Glutamatergic neuron (in vitro differentiated cells): ENCODE results near the gene DERL3. TPM values are rescaled to one million over a fixed set of nuclear protein-coding genes. Genes with fewer than 3 reads are reported as not detected.
A peak's percentile ranks its signal among the peaks of the same experiment; 100 is the strongest.

Experiments used
- DNase-seq: peaks from one replicate; pipeline ENCODE4 v3.0.0; 2022
- H3K27ac Mint-ChIP-seq: one replicate; pipeline ENCODE4 v1.8.0; 2020; ENCODE audit warnings: mild to moderate bottlenecking, mixed read lengths, inconsistent platforms; ENCODE audit not compliant: unreplicated experiment
- H3K27me3 Mint-ChIP-seq: one replicate; pipeline ENCODE4 v1.8.0; 2020; ENCODE audit warnings: mild to moderate bottlenecking, moderate library complexity, mixed read lengths, inconsistent platforms; ENCODE audit not compliant: unreplicated experiment
- H3K36me3 Mint-ChIP-seq: one replicate; pipeline ENCODE4 v1.8.0; 2020; ENCODE audit warnings: mild to moderate bottlenecking, mixed read lengths, inconsistent platforms; ENCODE audit not compliant: unreplicated experiment
- H3K4me1 Mint-ChIP-seq: one replicate; pipeline ENCODE4 v1.8.0; 2020; ENCODE audit warnings: mild to moderate bottlenecking, low read depth, mixed read lengths, inconsistent platforms; ENCODE audit not compliant: unreplicated experiment
- H3K4me3 Mint-ChIP-seq: one replicate; pipeline ENCODE4 v1.8.0; 2020; ENCODE audit warnings: mild to moderate bottlenecking, mixed read lengths, inconsistent platforms; ENCODE audit not compliant: unreplicated experiment
- H3K9me3 Mint-ChIP-seq: one replicate; pipeline ENCODE4 v1.8.0; 2020; ENCODE audit warnings: mild to moderate bottlenecking, moderate library complexity, mixed read lengths, inconsistent platforms; ENCODE audit not compliant: unreplicated experiment
- CTCF ChIP-seq: fragments of 200-600 bp; sonication (generic); IDR thresholded peaks from one replicate; pipeline ENCODE4 v1.5.0; 2021; ENCODE audit not compliant: partially characterized antibody, unreplicated experiment
- total RNA-seq: library from RNA; stranded (reverse); fragmentation: NEBNext Ultra II Directional; extraction: Animal tissue kit (Norgen Biotek cat#: 25700); gene quantifications from one replicate; pipeline ENCODE4 v1.2.1, GENCODE V29; 2021; ENCODE audit not compliant: unreplicated experiment

Gene DERL3
- total RNA-seq, 1 donor from 2014 or later = 1.2 TPM

- Mint-ChIP-seq H3K4me1 (peaks cover 4% of the 10 kb centered on the region), H3K9me3 (no peaks in the 10 kb centered on the region), H3K27ac (no peak overlapping the region), H3K4me3 (no peak overlapping the region), H3K27me3 (peaks cover 2% of the 10 kb centered on the region), H3K36me3 (no peaks in the 10 kb centered on the region)
- no peak for DNase-seq
- TF ChIP-seq CTCF = no peak
Measured at GRCh38 chr22:23847310-23847920, 8.6 kb upstream of the DERL3 start.

- TF ChIP-seq CTCF = no peak
- no peak for DNase-seq
- peaks cover 3% of the 10 kb centered on the region for H3K9me3 Mint-ChIP-seq
- peaks cover 2% of the 10 kb centered on the region for H3K27me3 Mint-ChIP-seq
- peaks cover 4% of the 10 kb centered on the region for H3K4me1 Mint-ChIP-seq
- H3K4me3 Mint-ChIP-seq = no peak overlapping the region
- H3K27ac Mint-ChIP-seq = peak overlapping the region; percentile 22
- H3K36me3 Mint-ChIP-seq = no peaks in the 10 kb centered on the region
Measured at GRCh38 chr22:23846081-23846469, 7.3 kb upstream of the DERL3 start.

- no peak for TF ChIP-seq CTCF
- Mint-ChIP-seq H3K9me3 (peaks cover 6% of the 10 kb centered on the region), H3K27me3 (peaks cover 8% of the 10 kb centered on the region), H3K27ac (no peak overlapping the region), H3K4me3 (no peak overlapping the region), H3K4me1 (peaks cover 3% of the 10 kb centered on the region), H3K36me3 (no peaks in the 10 kb centered on the region)
- no peak for DNase-seq
Measured at GRCh38 chr22:23845265-23846080, 6.7 kb upstream of the DERL3 start.

- no peaks in the 10 kb centered on the region for H3K36me3 Mint-ChIP-seq
- H3K27ac Mint-ChIP-seq = no peak overlapping the region
- no peak overlapping the region for H3K4me3 Mint-ChIP-seq
- peaks cover 8% of the 10 kb centered on the region for H3K27me3 Mint-ChIP-seq
- DNase-seq = no peak
- peaks cover 8% of the 10 kb centered on the region for H3K9me3 Mint-ChIP-seq
- H3K4me1 Mint-ChIP-seq = no peaks in the 10 kb centered on the region
- no peak for TF ChIP-seq CTCF
Measured at GRCh38 chr22:23844739-23845202, 6.0 kb upstream of the DERL3 start.

- H3K27me3 Mint-ChIP-seq = peaks cover 15% of the 10 kb centered on the region
- no peaks in the 10 kb centered on the region for H3K36me3 Mint-ChIP-seq
- no peak overlapping the region for H3K4me3 Mint-ChIP-seq
- no peak overlapping the region for H3K27ac Mint-ChIP-seq
- TF ChIP-seq CTCF = no peak
- H3K9me3 Mint-ChIP-seq = peaks cover 18% of the 10 kb centered on the region
- peaks cover 8% of the 10 kb centered on the region for H3K4me1 Mint-ChIP-seq
- no peak for DNase-seq
Measured at GRCh38 chr22:23842599-23842998, 3.8 kb upstream of the DERL3 start.
